ENCODE data around the gene AFG1L. TPM values are rescaled to one million over a fixed set of nuclear protein-coding genes. Genes with fewer than 3 reads are reported as not detected.
"Not testable (repeated sequence)": the region's sequence is repeated elsewhere in the genome, so short reads cannot be mapped to it uniquely, and the experiment has no call there.

The AFG1L gene
- total and polyA plus RNA-seq, 4 donors: 2.7 to 2.8 (median 2.7) TPM

DNA sequence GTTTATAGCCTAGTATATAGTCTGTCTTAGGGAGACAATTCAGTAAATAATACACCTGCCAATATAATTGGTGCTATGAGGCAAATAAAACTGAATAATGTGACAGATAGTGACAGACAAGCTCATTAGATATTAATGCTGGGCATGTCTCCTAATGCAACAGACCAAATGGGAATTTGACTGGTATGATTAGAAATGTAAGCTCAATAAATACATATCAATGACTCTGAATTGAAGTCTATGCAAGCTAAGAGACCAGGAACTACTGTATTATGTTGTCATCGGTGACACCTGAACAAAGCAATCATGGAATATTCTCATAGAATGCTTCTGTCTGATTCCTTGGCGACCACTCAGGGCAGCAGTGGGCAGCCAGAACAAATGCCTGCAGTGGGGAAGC lies 31.5 kb upstream of the AFG1L start:
- H3K27me3 ChIP-seq (ENCODE audit: control insufficient read depth in 4 of 4, insufficient read depth in 4 of 4, low read length in 3 of 4): no peaks in the 10 kb centered on the region
- no peak overlapping the region for H3K9ac ChIP-seq (ENCODE audit: low read depth in 1 of 2, low read length in 2 of 2)
- no peak for DNase-seq (ENCODE audit: low spot score)
- no peaks in the 10 kb centered on the region for H3K9me3 ChIP-seq (ENCODE audit: control insufficient read depth in 4 of 4, low read length in 3 of 4)
- WGBS: 91% methylated on average over 2 of the region's 2 CpGs
- peaks cover 2 to 11% (median 6%) of the 10 kb centered on the region in 4 donors for H3K4me1 ChIP-seq (ENCODE audit: control insufficient read depth in 4 of 4, insufficient read depth in 4 of 4, low read length in 3 of 4)
- no peak overlapping the region for H3K4me3 ChIP-seq (ENCODE audit: low read depth in 1 of 3, low read length in 3 of 3)
- no peak for TF ChIP-seq GABPA (IDR thresholded peaks at IDR 0.05 in 1 of 2, conservative IDR thresholded peaks at IDR 0.05 in 1 of 2)
- TF ChIP-seq, protein P1, sequence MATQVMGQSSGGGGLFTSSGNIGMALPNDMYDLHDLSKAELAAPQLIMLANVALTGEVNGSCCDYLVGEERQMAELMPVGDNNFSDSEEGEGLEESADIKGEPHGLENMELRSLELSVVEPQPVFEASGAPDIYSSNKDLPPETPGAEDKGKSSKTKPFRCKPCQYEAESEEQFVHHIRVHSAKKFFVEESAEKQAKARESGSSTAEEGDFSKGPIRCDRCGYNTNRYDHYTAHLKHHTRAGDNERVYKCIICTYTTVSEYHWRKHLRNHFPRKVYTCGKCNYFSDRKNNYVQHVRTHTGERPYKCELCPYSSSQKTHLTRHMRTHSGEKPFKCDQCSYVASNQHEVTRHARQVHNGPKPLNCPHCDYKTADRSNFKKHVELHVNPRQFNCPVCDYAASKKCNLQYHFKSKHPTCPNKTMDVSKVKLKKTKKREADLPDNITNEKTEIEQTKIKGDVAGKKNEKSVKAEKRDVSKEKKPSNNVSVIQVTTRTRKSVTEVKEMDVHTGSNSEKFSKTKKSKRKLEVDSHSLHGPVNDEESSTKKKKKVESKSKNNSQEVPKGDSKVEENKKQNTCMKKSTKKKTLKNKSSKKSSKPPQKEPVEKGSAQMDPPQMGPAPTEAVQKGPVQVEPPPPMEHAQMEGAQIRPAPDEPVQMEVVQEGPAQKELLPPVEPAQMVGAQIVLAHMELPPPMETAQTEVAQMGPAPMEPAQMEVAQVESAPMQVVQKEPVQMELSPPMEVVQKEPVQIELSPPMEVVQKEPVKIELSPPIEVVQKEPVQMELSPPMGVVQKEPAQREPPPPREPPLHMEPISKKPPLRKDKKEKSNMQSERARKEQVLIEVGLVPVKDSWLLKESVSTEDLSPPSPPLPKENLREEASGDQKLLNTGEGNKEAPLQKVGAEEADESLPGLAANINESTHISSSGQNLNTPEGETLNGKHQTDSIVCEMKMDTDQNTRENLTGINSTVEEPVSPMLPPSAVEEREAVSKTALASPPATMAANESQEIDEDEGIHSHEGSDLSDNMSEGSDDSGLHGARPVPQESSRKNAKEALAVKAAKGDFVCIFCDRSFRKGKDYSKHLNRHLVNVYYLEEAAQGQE (IDR thresholded peaks at IDR 0.05): no peak
- no peak for TF ChIP-seq JUND (IDR thresholded peaks at IDR 0.05)
- TF ChIP-seq YY1 (IDR thresholded peaks at IDR 0.05): no peak
- H3K36me3 ChIP-seq (ENCODE audit: control insufficient read depth in 4 of 4, insufficient read depth in 3 of 4, low read depth in 1 of 4, low read length in 3 of 4): no peaks in the 10 kb centered on the region
- H3K27ac ChIP-seq (ENCODE audit: low read depth in 1 of 2, low read length in 2 of 2): no peak overlapping the region

DNA sequence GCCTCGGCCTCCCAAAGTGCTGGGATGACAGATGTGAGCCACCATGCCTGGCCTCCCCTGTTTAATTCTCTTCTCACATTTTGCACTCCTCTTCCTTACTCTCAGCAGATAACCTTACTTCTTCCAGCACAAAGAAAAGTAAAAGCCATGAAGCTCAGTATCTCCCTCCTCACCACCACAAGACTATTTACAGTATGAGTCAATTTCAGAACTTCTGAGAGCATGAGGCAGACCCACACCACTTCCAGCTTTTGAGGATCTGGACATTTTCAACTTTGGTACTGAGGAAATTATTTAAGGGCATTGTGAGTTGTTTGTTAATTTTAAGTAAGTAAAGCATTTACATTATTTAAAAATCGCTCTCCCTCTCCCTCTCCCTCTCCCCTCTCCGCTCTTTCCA lies 26.0 kb upstream of the AFG1L start:
- Histone ChIP-seq H3K4me1 (ENCODE audit: control insufficient read depth in 4 of 4, insufficient read depth in 4 of 4, low read length in 3 of 4) (no peaks in the 10 kb centered on the region), H3K36me3 (ENCODE audit: control insufficient read depth in 4 of 4, insufficient read depth in 3 of 4, low read depth in 1 of 4, low read length in 3 of 4) (no peaks in the 10 kb centered on the region), H3K4me3 (ENCODE audit: low read depth in 1 of 3, low read length in 3 of 3) (no peak overlapping the region), H3K9me3 (ENCODE audit: control insufficient read depth in 4 of 4, low read length in 3 of 4) (no peaks in the 10 kb centered on the region), H3K27ac (ENCODE audit: low read depth in 1 of 2, low read length in 2 of 2) (no peak overlapping the region), H3K9ac (ENCODE audit: low read depth in 1 of 2, low read length in 2 of 2) (no peak overlapping the region), H3K27me3 (ENCODE audit: control insufficient read depth in 4 of 4, insufficient read depth in 4 of 4, low read length in 3 of 4) (no peaks in the 10 kb centered on the region)
- TF ChIP-seq, protein P2, sequence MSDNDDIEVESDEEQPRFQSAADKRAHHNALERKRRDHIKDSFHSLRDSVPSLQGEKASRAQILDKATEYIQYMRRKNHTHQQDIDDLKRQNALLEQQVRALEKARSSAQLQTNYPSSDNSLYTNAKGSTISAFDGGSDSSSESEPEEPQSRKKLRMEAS (IDR thresholded peaks at IDR 0.05): no peak
- TF ChIP-seq FOXA2 (IDR thresholded peaks at IDR 0.05) (no peak), RXRA (IDR thresholded peaks at IDR 0.05) (no peak), RAD21 (IDR thresholded peaks at IDR 0.05) (no peak), HNF4A (conservative IDR thresholded peaks at IDR 0.05) (no peak), YY1 (IDR thresholded peaks at IDR 0.05) (no peak), HNF4G (IDR thresholded peaks at IDR 0.05) (no peak), EGR1 (IDR thresholded peaks at IDR 0.05; ENCODE audit: low read depth in 2 of 2) (no peak)
- TF ChIP-seq, protein P1 (IDR thresholded peaks at IDR 0.05): no peak
- TF ChIP-seq, protein P3, sequence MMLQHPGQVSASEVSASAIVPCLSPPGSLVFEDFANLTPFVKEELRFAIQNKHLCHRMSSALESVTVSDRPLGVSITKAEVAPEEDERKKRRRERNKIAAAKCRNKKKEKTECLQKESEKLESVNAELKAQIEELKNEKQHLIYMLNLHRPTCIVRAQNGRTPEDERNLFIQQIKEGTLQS (IDR thresholded peaks at IDR 0.05): no peak
- DNase-seq (ENCODE audit: low spot score): no peak
- WGBS: 89% methylated on average over 3 of the region's 3 CpGs

DNA sequence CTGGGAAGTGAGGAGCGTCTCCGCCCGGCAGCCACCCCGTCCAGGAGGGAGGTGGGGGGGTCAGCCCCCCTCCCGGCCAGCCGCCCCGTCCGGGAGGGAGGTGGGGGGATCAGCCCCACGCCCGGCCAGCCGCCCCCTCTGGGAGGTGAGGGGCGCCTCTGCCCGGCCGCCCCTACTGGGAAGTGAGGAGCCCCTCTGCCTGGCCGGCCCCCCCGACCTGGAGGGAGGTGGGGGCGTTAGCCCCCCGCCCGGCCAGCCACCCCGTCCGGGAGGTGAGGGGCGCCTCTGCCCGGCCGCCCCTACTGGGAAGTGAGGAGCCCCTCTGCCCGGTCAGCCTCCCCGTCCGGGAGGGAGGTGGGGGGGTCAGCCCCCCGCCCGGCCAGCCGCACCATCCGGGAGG lies 24.9 kb upstream of the AFG1L start:
- not testable (repeated sequence) for H3K36me3 ChIP-seq (ENCODE audit: control insufficient read depth in 4 of 4, insufficient read depth in 3 of 4, low read depth in 1 of 4, low read length in 3 of 4); H3K9ac ChIP-seq (ENCODE audit: low read depth in 1 of 2, low read length in 2 of 2); H3K4me1 ChIP-seq (ENCODE audit: control insufficient read depth in 4 of 4, insufficient read depth in 4 of 4, low read length in 3 of 4); H3K27ac ChIP-seq (ENCODE audit: low read depth in 1 of 2, low read length in 2 of 2); DNase-seq (ENCODE audit: low spot score); H3K4me3 ChIP-seq (ENCODE audit: low read depth in 1 of 3, low read length in 3 of 3); H3K9me3 ChIP-seq (ENCODE audit: control insufficient read depth in 4 of 4, low read length in 3 of 4); H3K27me3 ChIP-seq (ENCODE audit: control insufficient read depth in 4 of 4, insufficient read depth in 4 of 4, low read length in 3 of 4)
- 96% methylated on average over 31 of the region's 31 CpGs for WGBS

Data from liver (tissue), 9 donors.